CD4-positive, alpha-beta T cell treated with Interleukin-4 for 4 hours (primary cell): ENCODE measurements around the gene NKX1-2.

Experiments
- DNase-seq: peaks from one replicate; pipeline ENCODE4 v3.0.0-alpha.2; 2020

The NKX1-2 gene

GRCh38 chr10:124450012-124450782 is at the start of gene NKX1-2:
Gene NKX1-2, minus strand, starts transcription at chr10:124450035. Its CDS starts 92 bp downstream, at chr10:124449943.
- DNase-seq, result no peak

GRCh38 chr10:124498056-124498455 is 48.2 kb upstream of the NKX1-2 start:
- DNase-seq, result no peak

DNA sequence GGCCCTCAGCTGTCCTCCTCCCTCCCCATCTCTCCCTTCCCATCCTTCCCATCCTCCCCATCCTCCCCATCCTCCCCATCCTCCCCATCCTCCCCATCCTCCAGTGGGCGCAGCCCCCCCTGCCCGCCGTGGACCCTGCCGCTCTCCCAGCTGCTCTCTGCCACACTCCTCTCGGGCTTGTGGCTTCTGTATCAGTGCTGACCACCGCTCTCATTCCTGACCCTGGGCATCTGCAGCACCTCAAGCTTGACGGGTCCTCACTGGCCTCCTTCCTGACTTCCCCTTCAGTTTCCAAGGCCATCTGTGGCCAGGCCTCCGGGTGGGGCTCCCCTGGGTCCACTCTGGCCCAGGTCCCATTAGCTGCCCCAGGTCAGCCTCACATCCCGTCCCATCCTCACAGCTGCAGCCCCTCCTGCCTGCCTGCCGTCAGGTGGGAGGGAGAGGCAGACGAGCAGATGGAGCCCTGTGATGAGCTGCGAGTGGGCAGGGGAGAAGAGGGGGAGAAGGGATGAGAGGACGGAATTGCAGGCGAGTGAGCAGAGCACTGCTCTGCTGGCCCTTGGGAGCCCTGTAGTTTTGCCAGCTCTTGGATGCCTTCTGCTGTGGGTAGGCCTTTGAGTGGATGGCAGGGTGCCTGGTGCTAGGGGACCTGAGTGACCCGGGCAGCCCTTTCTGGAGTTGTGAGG is 47.5 kb upstream of the NKX1-2 start:
- DNase-seq, result no peak

GRCh38 chr10:124496620-124497019 is 46.8 kb upstream of the NKX1-2 start:
- DNase-seq, result no peak

GRCh38 chr10:124496150-124496549 is 46.3 kb upstream of the NKX1-2 start:
- DNase-seq, result no peak

DNA sequence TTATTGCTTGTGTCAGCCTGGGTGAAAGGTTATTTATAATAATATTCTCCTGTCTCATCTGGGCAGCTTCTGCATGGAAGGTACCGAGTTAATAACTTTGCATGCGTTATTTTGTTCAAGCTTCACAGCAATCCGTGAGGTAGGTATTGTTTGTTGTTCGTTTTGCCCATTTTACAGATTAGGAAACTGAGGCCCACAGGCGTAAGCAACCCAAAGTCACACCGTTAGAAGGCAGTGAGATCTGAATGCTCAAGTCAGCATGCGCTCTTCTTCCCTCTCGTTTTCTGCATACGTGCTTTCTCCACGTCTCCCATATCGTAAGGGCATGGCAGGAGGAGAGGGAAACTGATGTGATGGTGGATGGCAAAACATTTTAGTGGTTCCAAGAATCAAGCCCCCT is 45.9 kb upstream of the NKX1-2 start:
- DNase-seq, result no peak

GRCh38 chr10:124495162-124495561 is 45.3 kb upstream of the NKX1-2 start:
- DNase-seq, result no peak

DNA sequence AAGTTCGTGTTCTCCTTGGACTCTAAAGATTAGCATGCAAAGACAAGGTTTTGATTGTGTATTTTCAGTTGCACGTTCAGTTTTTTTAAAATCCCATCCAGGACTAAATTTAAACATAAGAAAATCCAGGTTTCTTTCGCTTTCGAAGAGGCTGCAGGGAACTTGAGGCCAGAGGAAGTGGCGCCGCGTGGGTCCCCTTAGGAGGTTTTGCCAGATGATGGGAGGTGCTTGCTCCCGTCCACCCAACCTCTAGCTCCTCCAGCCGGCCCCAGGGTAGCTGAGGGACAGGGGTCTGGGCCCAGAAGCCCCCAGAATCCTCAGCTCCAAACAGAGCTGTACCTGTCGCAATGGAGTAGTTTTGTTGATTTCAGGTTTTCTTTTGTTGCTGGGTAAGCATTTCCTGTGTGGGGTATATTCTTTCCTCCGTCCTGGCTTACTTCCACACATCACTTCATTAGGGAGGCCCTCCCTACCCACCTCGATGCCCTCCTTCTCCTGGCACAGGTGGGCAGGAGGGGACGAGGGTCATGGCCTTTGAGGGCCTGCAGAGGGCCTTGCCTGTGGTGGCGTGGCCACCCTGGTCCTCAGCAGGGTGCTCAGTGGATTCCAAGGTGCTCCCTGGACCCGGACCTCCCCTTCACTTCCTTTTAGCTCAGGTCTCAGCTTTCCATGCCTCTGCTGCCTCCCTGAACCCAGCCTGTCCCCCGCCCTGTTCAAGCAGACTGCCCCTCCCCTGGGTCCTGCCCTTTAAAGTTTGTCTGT is 44.4 kb upstream of the NKX1-2 start:
- no peak for DNase-seq

DNA sequence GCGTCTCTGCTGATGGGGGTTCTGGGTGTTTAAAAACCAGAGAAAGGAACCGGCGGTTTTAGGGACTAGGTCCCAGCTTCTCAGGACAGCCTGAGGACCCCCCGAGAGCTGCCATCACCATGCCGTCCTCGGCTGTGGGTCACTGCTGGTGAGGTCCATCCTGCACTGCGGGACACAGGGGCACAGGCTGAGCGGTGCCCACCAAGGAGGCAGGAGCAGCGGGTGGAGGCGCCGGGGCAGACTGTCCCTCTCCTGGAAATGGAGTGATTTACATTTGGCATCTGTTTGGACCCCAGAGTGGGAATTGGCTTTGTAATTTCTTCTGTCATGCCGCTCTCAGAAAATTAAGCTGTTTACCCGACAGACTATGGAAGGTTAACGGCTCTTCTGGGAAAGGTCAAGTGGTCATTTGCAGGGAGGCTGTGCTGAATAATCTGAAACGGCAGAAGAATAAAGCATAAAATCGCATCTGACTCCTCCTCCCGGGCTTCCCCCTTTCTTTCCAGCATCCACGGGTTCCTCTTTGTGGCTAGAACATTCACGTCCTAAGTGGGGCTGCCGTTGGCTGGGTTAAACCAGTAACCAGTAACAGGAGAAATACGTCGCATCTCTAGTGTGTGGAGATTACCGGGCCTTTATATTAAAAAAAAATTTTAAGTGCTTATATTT is 43.5 kb upstream of the NKX1-2 start:
- DNase-seq, result no peak

- DNase-seq, result no peak
These were observed 42.4 kb upstream of the NKX1-2 start for GRCh38 chr10:124492266-124492665.

GRCh38 chr10:124491105-124491504 is 41.3 kb upstream of the NKX1-2 start:
- no peak for DNase-seq

GRCh38 chr10:124486635-124487034 is 36.8 kb upstream of the NKX1-2 start:
- DNase-seq, result no peak

GRCh38 chr10:124484661-124485060 is 34.8 kb upstream of the NKX1-2 start:
- DNase-seq, result no peak

DNA sequence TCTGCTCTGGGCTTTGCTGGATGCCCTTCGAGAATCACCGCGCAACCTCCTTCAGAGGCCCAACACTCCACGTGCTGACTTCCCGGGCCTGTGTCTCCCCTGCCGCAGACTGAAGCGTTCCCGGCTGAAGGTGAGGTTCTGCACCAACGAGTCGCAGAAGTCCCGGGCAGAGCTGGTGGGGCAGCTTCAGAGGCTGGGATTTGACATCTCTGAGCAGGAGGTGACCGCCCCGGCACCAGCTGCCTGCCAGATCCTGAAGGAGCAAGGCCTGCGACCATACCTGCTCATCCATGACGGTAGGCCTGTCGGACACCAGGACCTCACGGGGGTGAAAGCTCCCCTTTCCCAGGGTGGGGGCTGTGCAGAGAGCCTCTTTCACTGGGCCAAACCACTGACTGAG is 34.2 kb upstream of the NKX1-2 start:
- no peak for DNase-seq

DNA sequence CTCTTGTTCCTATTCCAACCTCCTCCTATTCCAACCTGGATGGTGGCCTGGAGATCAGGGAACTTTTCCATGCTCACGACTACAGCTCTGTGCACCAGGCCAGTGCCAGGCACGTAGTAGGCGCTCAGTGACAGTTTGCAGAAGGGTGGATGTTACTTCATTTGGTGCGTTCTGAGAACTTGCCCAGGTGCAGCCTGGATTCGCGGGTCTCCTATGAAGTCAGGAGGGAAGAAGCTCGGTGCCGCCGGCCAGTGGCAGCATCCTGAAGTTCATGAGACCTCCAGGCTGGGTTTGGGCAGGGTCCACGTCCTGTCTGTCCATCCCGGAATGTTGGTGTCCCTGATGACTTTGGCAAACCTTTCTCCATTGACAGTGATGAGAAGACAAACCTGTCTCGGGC is 33.0 kb upstream of the NKX1-2 start:
- no peak for DNase-seq

- no peak for DNase-seq
These were observed 32.5 kb upstream of the NKX1-2 start for GRCh38 chr10:124482236-124482800.

DNA sequence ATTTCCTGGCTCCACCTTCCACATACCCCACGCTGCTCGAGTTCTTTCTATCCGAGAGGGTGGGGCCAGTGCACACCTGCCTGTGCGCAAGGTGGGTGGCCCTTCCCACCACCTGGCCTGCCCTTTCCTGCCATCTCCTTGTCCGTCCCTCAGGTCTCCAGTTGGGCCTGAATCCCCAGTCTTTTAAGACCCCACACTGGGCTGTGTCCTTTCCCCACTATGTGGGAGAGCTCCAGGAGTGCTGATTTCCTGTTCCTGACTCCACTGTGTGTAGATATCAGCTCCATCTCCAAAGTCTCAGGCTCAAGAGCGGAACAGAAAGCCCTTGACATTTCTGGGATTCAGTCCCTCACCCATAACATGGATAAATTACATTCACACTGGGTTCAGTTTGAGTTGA is 31.9 kb upstream of the NKX1-2 start:
- DNase-seq, result no peak

GRCh38 chr10:124480860-124481259 is 31.0 kb upstream of the NKX1-2 start:
- DNase-seq, result no peak

DNA sequence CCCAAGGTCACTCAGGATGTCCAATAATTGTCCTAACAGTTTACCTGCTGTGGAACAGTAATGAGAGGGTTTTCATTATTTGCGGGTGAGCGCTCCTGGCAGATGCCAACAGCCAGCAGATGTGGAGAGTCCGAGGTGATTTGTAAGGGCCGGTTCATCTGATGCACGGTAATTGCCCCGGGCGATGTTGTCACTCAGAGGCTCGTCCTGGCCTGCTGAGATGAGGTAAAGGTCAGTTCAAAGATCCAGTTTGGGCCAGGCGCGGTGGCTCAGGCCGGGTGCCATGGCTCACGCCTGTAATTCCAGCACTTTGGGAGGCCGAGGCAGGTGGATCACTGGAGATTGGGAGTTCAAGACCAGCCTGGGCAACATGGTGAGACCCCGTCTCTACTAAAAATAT is 28.7 kb upstream of the NKX1-2 start:
- DNase-seq, result no peak

GRCh38 chr10:124477614-124478363 is 28.0 kb upstream of the NKX1-2 start:
- DNase-seq, result no peak

DNA sequence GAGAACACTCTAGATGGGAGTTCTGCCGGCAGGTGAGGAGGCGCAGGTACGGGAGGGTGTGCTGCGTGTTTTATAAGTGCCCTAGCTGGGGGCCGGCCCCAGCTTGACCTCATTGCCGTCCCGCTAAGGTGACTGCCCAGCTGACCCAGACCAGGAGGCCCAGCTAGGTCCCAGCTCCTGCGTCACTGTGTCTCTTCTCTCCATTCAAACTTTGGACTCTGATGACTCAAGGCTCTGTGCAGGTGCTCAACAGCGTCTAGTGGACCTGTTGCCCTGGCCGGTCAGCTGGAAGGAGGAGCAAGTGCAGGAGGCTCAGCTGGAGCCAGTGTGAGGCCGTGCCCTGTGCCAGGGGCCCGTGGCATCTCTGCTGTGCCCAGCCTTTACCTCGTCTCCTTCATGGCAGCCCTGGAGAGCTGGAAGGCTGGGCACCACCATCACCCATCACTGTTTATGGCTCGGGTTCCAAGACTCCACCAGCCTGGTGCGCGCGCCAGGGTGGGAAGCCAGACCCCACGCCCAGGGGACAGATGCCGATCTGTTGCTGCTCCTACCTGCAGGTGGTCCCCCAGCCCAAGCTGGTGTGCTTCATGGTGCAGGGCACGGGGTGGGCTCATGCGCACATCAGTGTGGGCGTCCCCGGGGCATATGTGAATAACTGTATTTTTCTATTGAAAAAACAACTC is 26.3 kb upstream of the NKX1-2 start:
- DNase-seq, result no peak
